CD4-positive, alpha-beta memory T cell (primary cell): ENCODE results near the gene TMEM190. TPM values are rescaled to one million over a fixed set of nuclear protein-coding genes. Genes with fewer than 3 reads are reported as not detected.
"Not testable (repeated sequence)": the region's sequence is repeated elsewhere in the genome, so short reads cannot be mapped to it uniquely, and the experiment has no call there.

Experiments
- CTCF ChIA-PET: fragments of 350-600 bp; sonication (Branson Sonifier 250); formaldehyde crosslinking; loops from one replicate; lab custom pipeline; 2021; ENCODE audit warnings: inconsistent platforms; ENCODE audit not compliant: partially characterized antibody; lab: Charles Lee
- POLR2A ChIA-PET: fragments of 350-600 bp; sonication (Branson Sonifier 250); formaldehyde crosslinking; loops from one replicate; lab custom pipeline; 2021; ENCODE audit not compliant: partially characterized antibody; lab: Charles Lee
- DNase-seq, 5 donors: peaks; one replicate each; pipeline versions ENCODE4 v3.0.0 to v3.0.0-alpha.2; 2020 to 2022; ENCODE audit warnings: mixed read lengths in 1 of 5
- H3K27ac ChIP-seq: one replicate; pipeline ENCODE4 v1.7.0; 2013; ENCODE audit warnings: low read depth, low read length
- H3K27me3 ChIP-seq: 2 replicates; pipeline ENCODE4 v1.7.0; 2013; ENCODE audit warnings: mild to moderate bottlenecking, low read length, moderate library complexity; ENCODE audit not compliant: insufficient read depth
- H3K36me3 ChIP-seq: 2 replicates; pipeline ENCODE4 v1.7.0; 2013; ENCODE audit warnings: mild to moderate bottlenecking, low read length, moderate library complexity; ENCODE audit not compliant: insufficient read depth
- H3K4me1 ChIP-seq: 2 replicates; pipeline ENCODE4 v1.7.0; 2013; ENCODE audit warnings: mild to moderate bottlenecking, low read length, moderate library complexity; ENCODE audit not compliant: insufficient read depth
- H3K4me3 ChIP-seq, 2 donors: one replicate each; pipeline ENCODE4 v1.7.0; 2013; ENCODE audit warnings: low read length in 2 of 2, mild to moderate bottlenecking in 1 of 2
- H3K9me3 ChIP-seq, 2 donors: one replicate each; pipeline ENCODE4 v1.7.0; 2013; ENCODE audit warnings: low read length in 2 of 2, control low read depth in 1 of 2; ENCODE audit not compliant: control insufficient read depth in 1 of 2
- H3K27ac Mint-ChIP-seq, 7 donors: one replicate each; pipeline ENCODE4 v1.8.0; 2020 to 2021; ENCODE audit warnings: mixed read lengths in 7 of 7, mild to moderate bottlenecking in 6 of 7, inconsistent platforms in 3 of 7, moderate library complexity in 3 of 7
- H3K27me3 Mint-ChIP-seq, 2 donors: one replicate each; pipeline ENCODE4 v1.8.0; 2020 to 2021; ENCODE audit warnings: mixed read lengths in 2 of 2
- H3K36me3 Mint-ChIP-seq, 2 donors: one replicate each; pipeline ENCODE4 v1.8.0; 2020 to 2021; ENCODE audit warnings: mixed read lengths in 2 of 2, inconsistent platforms in 1 of 2, mild to moderate bottlenecking in 1 of 2
- H3K4me1 Mint-ChIP-seq, 4 donors: one replicate each; pipeline ENCODE4 v1.8.0; 2020 to 2021; ENCODE audit warnings: mixed read lengths in 4 of 4, mild to moderate bottlenecking in 1 of 4
- H3K4me3 Mint-ChIP-seq, 8 donors: one replicate each; pipeline ENCODE4 v1.8.0; 2020 to 2021; ENCODE audit warnings: mixed read lengths in 8 of 8, mild to moderate bottlenecking in 7 of 8, moderate library complexity in 6 of 8, inconsistent platforms in 3 of 8
- H3K9me3 Mint-ChIP-seq, 8 donors: one replicate each; pipeline ENCODE4 v1.8.0; 2020 to 2021; ENCODE audit warnings: mixed read lengths in 8 of 8, mild to moderate bottlenecking in 5 of 8, inconsistent platforms in 3 of 8, moderate library complexity in 1 of 8
- intact Hi-C: fragments of 100-400 bp; cut with micrococcal nuclease; formaldehyde crosslinking; loops from one replicate; pipeline ENCODE4 v1.15.1; 2023
- polyA plus RNA-seq, 2 donors: library from polyadenylated mRNA; unstranded; fragments of 300-500 nt; fragmentation: Illumina TruSeq; gene quantifications; one replicate each; pipeline ENCODE4 v1.2.3, GENCODE V29; 2021
- total RNA-seq, 2 experiments: library from RNA; stranded (reverse); gene quantifications; one replicate each; pipeline ENCODE4 v1.2.3, GENCODE V29; 2021

Gene TMEM190
- total RNA-seq (not detected), polyA plus RNA-seq (not detected)

- intact Hi-C loops, result no loop called here
- Mint-ChIP-seq H3K4me3 (no peak within 1 kb of the TSS), H3K36me3 (no peaks in the 10 kb centered on the region), H3K27me3 (peaks cover 16% of the 10 kb centered on the region in 2 donors), H3K9me3 (no peaks in the 10 kb centered on the region), H3K27ac (peak within 1 kb of the TSS in 1 of 7 donors; percentile 61), H3K4me1 (peaks cover 1 to 10% (median 5%) of the 10 kb centered on the region in 4 donors)
- POLR2A ChIA-PET, result interaction anchor here (1.0 to 1.4 kb wide), 2 partner anchors 13 to 31 kb away, joined by 3 read pairs; partner anchors contain the start of gene UBE2S
- Histone ChIP-seq H3K36me3 (no peaks in the 10 kb centered on the region), H3K27ac (no peak within 1 kb of the TSS), H3K27me3 (peaks cover 5% of the 10 kb centered on the region), H3K4me1 (no peaks in the 10 kb centered on the region), H3K9me3 (no peaks in the 10 kb centered on the region), H3K4me3 (no peak within 1 kb of the TSS)
- CTCF ChIA-PET, result no interaction called here
- DNase-seq, result no peak
Observed at GRCh38 chr19:55376241-55376933, at the start of gene TMEM190. TSS of gene TMEM190 (plus strand) at chr19:55376826. CDS start at chr19:55376854, 28 bp downstream.

DNA sequence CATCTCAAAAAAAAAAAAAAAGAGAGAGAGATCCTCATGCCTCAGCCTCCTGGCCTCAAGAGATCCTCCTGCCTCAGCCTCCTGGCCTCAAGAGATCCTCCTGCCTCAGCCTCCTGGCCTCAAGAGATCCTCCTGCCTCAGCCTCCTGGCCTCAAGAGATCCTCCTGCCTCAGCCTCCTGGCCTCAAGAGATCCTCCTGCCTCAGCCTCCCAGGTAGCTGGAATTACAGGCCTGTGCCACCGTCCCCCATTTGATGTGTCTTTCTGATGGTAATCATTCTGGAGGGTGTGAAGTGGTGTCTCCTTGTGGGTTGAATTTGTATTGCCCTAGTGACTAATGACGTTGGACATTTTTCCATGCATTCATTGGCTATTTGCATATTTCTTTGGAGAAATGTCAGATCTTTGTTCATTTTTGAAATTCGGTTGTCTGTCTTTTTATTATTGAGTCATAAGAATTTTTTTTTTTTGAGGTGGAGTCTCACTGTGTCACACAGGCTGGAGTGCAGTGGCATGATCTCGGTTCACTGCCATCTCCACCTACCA is 47.8 kb upstream of the TMEM190 start:
- H3K27me3 ChIP-seq, H3K4me1 ChIP-seq, DNase-seq, H3K36me3 ChIP-seq, H3K9me3 Mint-ChIP-seq, H3K4me1 Mint-ChIP-seq, H3K9me3 ChIP-seq, intact Hi-C loops, H3K4me3 Mint-ChIP-seq, H3K4me3 ChIP-seq, H3K27ac Mint-ChIP-seq, H3K36me3 Mint-ChIP-seq, H3K27ac ChIP-seq, CTCF ChIA-PET, POLR2A ChIA-PET: not testable (repeated sequence)
- peaks cover 2 to 13% of the 10 kb centered on the region in 2 donors for H3K27me3 Mint-ChIP-seq

- H3K9me3 ChIP-seq, H3K36me3 Mint-ChIP-seq, H3K4me1 ChIP-seq, H3K4me1 Mint-ChIP-seq, H3K9me3 Mint-ChIP-seq, CTCF ChIA-PET, H3K4me3 Mint-ChIP-seq, POLR2A ChIA-PET, H3K36me3 ChIP-seq, DNase-seq, intact Hi-C loops, H3K27ac ChIP-seq, H3K27ac Mint-ChIP-seq, H3K27me3 ChIP-seq, H3K4me3 ChIP-seq: not testable (repeated sequence)
- peaks cover 0 to 14% of the 10 kb centered on the region in 2 donors for H3K27me3 Mint-ChIP-seq
Observed at GRCh38 chr19:55329791-55330190, 46.8 kb upstream of the TMEM190 start.

DNA sequence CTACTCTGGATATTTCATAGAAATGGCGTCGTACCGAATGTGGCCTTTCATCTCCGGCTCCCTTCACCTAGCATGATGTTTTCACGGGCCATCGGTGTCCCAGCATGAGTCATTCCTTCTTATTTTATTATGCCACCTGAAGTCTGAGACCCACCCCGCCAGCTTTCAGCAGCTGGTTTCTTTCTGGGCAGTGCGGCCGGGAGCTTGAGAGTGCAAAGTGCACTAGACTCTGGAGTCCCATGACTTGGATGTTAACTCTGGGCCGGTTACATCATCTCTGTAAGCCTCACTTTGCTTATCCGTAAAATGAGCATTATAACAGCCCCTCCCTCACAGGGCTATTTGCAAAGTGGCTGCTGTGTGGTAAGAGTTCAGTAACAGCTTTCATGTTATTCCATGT is 42.8 kb upstream of the TMEM190 start:
- H3K27ac ChIP-seq, result no peak overlapping the region
- CTCF ChIA-PET, result no interaction called here
- DNase-seq, result no peak
- H3K27me3 ChIP-seq, result no peaks in the 10 kb centered on the region
- no peak overlapping the region for H3K4me3 ChIP-seq
- peaks cover 5 to 8% (median 6%) of the 10 kb centered on the region in 4 donors for H3K4me1 Mint-ChIP-seq
- peaks cover 1 to 18% of the 10 kb centered on the region in 2 donors for H3K27me3 Mint-ChIP-seq
- no peaks in the 10 kb centered on the region for H3K36me3 ChIP-seq
- peak overlapping the region in 1 of 7 donors; percentile 97 for H3K27ac Mint-ChIP-seq
- peaks cover 7% of the 10 kb centered on the region for H3K4me1 ChIP-seq
- no peaks in the 10 kb centered on the region for H3K9me3 ChIP-seq
- POLR2A ChIA-PET, result no interaction called here
- intact Hi-C loops, result no loop called here
- peaks cover 0 to 5% (median 0%) of the 10 kb centered on the region in 8 donors for H3K9me3 Mint-ChIP-seq
- H3K4me3 Mint-ChIP-seq, result no peak overlapping the region
- H3K36me3 Mint-ChIP-seq, result peaks cover 0 to 6% of the 10 kb centered on the region in 2 donors

GRCh38 chr19:55336101-55336500 is 40.5 kb upstream of the TMEM190 start:
- H3K27me3 ChIP-seq, result no peaks in the 10 kb centered on the region
- POLR2A ChIA-PET, result interaction anchor here (1.6 to 4.1 kb wide), 2 partner anchors 34 to 50 kb away, joined by 10 to 94 read pairs; partner anchors contain the start of genes RPL28 and TMEM238
- CTCF ChIA-PET, result no interaction called here
- Mint-ChIP-seq H3K4me3 (no peak overlapping the region), H3K27me3 (peaks cover 1 to 17% of the 10 kb centered on the region in 2 donors), H3K36me3 (peaks cover 0 to 9% of the 10 kb centered on the region in 2 donors), H3K4me1 (peaks cover 7 to 29% (median 14%) of the 10 kb centered on the region in 4 donors), H3K27ac (peak overlapping the region in 2 of 7 donors; percentile 97 to 98), H3K9me3 (peaks cover 0 to 5% (median 0%) of the 10 kb centered on the region in 8 donors)
- H3K9me3 ChIP-seq, result no peaks in the 10 kb centered on the region
- H3K27ac ChIP-seq, result no peak overlapping the region
- DNase-seq, result no peak
- intact Hi-C loops, result no loop called here
- H3K4me3 ChIP-seq, result no peak overlapping the region
- peaks cover 18% of the 10 kb centered on the region for H3K4me1 ChIP-seq
- H3K36me3 ChIP-seq, result no peaks in the 10 kb centered on the region

DNA sequence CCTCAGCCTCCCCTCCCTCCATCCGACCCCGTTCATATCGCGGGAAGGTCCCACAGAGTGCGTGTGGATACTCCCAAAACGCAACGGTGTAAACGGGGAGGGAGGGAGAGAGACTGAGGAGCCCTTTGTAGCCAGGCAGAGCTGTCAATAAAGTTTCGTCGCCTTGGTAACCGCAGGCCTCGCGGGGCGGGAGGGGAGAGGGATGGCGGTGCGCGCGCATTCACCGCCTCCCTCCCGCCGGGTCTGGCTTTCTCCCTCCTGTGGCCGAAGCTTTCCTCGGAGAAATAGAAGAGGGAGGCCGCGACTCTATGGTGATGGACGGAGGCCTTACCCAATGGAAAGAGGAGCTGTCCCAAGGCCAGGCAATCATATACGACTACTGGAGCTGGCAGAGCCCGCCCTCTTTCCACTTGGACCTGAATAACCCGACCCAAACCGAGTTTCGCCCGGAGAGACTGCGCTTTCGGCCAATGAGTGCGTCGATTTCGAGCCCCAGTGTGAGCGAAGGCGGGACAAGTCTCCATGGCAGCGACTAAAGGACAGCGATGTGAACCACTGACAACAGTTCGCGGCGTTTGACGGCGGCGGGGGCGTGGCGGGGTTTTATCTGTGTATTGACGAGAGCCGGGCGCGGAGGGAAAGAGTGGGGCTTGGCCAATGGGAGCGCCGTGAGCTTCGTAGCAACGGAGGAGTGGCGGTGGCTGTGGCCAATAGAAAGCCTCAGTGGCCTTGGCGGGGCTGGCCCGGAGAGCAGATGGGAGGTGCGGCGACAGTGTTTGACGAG is 37.3 kb upstream of the TMEM190 start, which contains the start of gene KMT5C:
TSS of gene KMT5C (plus strand) at position 772 of the 784 bp plus-strand sequence. CDS start 2,061 bp downstream, outside the sequence.
- Histone ChIP-seq H3K36me3 (peaks cover 3% of the 10 kb centered on the region), H3K9me3 (no peaks in the 10 kb centered on the region), H3K4me3 (peak within 1 kb of the TSS; percentile 66 to 74), H3K27me3 (no peaks in the 10 kb centered on the region), H3K27ac (peak within 1 kb of the TSS; percentile 90), H3K4me1 (peaks cover 24% of the 10 kb centered on the region)
- H3K36me3 Mint-ChIP-seq, result peaks cover 4 to 9% of the 10 kb centered on the region in 2 donors
- peak within 1 kb of the TSS; percentile 97 to 100 (median 99) for H3K27ac Mint-ChIP-seq
- intact Hi-C loops, result loop anchor here (1.0 kb wide), 10 partner anchors 15 to 314 kb away; partner anchors contain the start of genes COX6B2, HSPBP1, PPP1R12C and PPP6R1
- POLR2A ChIA-PET, result interaction anchor here (0.5 to 4.1 kb wide), 34 partner anchors 9 to 890 kb away, joined by 3 to 94 read pairs (median 6); partner anchors contain the start of genes COX6B2, FIZ1, HSPBP1 and ISOC2
- CTCF ChIA-PET, result interaction anchor here (1.0 to 2.6 kb wide), 10 partner anchors 8 to 137 kb away, joined by 3 to 30 read pairs (median 5); partner anchors contain the start of genes HSPBP1, TMEM238 and ZNF628
- peak; percentile 100 for DNase-seq
- H3K4me1 Mint-ChIP-seq, result peaks cover 9 to 35% (median 18%) of the 10 kb centered on the region in 4 donors
- H3K9me3 Mint-ChIP-seq, result peaks cover 0 to 5% (median 0%) of the 10 kb centered on the region in 8 donors
- peaks cover 1 to 12% of the 10 kb centered on the region in 2 donors for H3K27me3 Mint-ChIP-seq
- H3K4me3 Mint-ChIP-seq, result peak within 1 kb of the TSS; percentile 90 to 96 (median 93)
